ENCODE measurements around the gene GDI1. TPM values are rescaled to one million over a fixed set of nuclear protein-coding genes. Genes with fewer than 3 reads are reported as not detected.
A peak's percentile ranks its signal among the peaks of the same experiment; 100 is the strongest.

The GDI1 gene
- total and polyA plus RNA-seq, 9 of the 15 experiments (the other 6 are each of a cell fraction or from before 2014, with no cell fraction given) = 0.97 to 82.6 (median 37.5) TPM

DNA sequence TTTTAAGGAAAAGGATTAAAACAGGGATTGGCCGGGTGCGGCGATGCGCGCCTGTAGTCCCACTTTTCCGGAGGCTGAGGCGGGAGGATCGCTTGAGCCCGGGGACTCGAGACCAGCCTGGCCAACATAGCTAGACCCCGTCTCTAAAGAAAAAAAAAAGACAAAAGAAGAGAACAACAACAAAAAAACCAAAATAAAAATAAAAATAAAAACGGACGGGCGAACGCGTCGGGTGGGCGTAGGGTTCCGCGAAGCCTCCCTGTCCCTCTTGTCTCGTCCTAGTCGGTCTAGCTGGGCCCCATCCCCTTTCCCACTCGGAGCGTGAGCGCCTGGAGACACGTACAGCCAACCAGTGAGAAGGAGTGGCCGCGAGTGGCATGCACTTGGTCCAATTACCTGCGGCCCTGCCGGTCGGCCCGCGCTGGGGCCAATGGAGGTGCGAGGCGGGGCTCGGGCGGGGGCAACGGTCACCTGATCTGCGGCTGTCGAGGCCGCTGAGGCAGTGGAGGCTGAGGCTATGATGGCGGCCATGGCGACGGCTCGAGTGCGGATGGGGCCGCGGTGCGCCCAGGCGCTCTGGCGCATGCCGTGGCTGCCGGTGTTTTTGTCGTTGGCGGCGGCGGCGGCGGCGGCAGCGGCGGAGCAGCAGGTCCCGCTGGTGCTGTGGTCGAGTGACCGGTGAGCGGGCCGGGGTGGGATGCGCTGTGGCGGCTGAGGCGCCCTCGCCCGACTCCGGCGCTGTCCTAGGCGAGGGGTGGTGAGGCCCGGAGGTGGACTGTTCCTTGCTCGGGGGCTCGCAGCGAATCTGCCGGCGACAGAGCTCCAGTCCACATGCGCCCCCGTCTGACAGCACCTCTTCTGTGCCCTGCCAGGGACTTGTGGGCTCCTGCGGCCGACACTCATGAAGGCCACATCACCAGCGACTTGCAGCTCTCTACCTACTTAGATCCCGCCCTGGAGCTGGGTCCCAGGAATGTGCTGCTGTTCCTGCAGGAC is 8.5 kb upstream of the GDI1 start, which contains the start of gene ATP6AP1 (continued):
- TF ChIP-seq MEIS2 (IDR thresholded peaks at IDR 0.05; ENCODE audit: partially characterized antibody) = no peak
- TF ChIP-seq NEUROD1 (IDR thresholded peaks at IDR 0.05; ENCODE audit: borderline replicate concordance, low read depth, low read length, partially characterized antibody) = peak; percentile 83
- no peak for TF ChIP-seq ZNF217 (CRISPR knock-in tag; IDR thresholded peaks at IDR 0.05)
- peak; percentile 84 for TF ChIP-seq SREBF1 (IDR thresholded peaks at IDR 0.05; ENCODE audit: borderline replicate concordance, low read depth, low read length)
- peak; percentile 53; the same call in 1 of the 2 replicates for TF ChIP-seq ATF7 (IDR thresholded peaks at IDR 0.05)
- TF ChIP-seq RCOR1 (IDR thresholded peaks at IDR 0.05; ENCODE audit: borderline replicate concordance in 1 of 2, low read depth in 2 of 2, low read length in 2 of 2) = peak in 1 of 2 experiments; percentile 45; a peak in 1 of 4 replicates
- no peak for TF ChIP-seq GATAD2A (IDR thresholded peaks at IDR 0.05)
- TF ChIP-seq, protein P1, sequence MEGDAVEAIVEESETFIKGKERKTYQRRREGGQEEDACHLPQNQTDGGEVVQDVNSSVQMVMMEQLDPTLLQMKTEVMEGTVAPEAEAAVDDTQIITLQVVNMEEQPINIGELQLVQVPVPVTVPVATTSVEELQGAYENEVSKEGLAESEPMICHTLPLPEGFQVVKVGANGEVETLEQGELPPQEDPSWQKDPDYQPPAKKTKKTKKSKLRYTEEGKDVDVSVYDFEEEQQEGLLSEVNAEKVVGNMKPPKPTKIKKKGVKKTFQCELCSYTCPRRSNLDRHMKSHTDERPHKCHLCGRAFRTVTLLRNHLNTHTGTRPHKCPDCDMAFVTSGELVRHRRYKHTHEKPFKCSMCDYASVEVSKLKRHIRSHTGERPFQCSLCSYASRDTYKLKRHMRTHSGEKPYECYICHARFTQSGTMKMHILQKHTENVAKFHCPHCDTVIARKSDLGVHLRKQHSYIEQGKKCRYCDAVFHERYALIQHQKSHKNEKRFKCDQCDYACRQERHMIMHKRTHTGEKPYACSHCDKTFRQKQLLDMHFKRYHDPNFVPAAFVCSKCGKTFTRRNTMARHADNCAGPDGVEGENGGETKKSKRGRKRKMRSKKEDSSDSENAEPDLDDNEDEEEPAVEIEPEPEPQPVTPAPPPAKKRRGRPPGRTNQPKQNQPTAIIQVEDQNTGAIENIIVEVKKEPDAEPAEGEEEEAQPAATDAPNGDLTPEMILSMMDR (IDR thresholded peaks at IDR 0.05 in 2 of 3, conservative IDR thresholded peaks at IDR 0.05 in 1 of 3; ENCODE audit: insufficient read depth in 2 of 3, low read depth in 1 of 3, low read length in 3 of 3) = peak in 2 of 3 experiments; percentile 17 to 20; a peak in 2 of 6 replicates
- no peak for TF ChIP-seq FOSL1 (tag; conservative IDR thresholded peaks at IDR 0.05)
- TF ChIP-seq ZBTB7A (IDR thresholded peaks at IDR 0.05; ENCODE audit: borderline replicate concordance, control insufficient read depth, low read depth, low read length) = 0 out of 2 replicates have a peak, but pooled peaks have one; percentile 14
- TF ChIP-seq BCL6 (CRISPR knock-in tag; IDR thresholded peaks at IDR 0.05) = no peak
- TF ChIP-seq RBBP5 (IDR thresholded peaks at IDR 0.05; ENCODE audit: borderline replicate concordance, insufficient read depth, low read length, poor library complexity, severe bottlenecking) = peak; percentile 71
- TF ChIP-seq KAT7 (CRISPR knock-in tag; IDR thresholded peaks at IDR 0.05; ENCODE audit: borderline replicate concordance) = peak; percentile 22; the same call in 1 of the 2 replicates
- no peak for TF ChIP-seq ZNF384 (IDR thresholded peaks at IDR 0.05; ENCODE audit: low read depth, low read length)
- no peak for TF ChIP-seq HMGN3 (IDR thresholded peaks at IDR 0.05; ENCODE audit: borderline replicate concordance, extremely low read depth, insufficient read length, low read depth, low read length)
- no peak for TF ChIP-seq ZNF668 (CRISPR knock-in tag; IDR thresholded peaks at IDR 0.05)
- no peak for TF ChIP-seq CEBPB (tag; IDR thresholded peaks at IDR 0.05)
